ENCODE measurements around the gene APOBEC2.

DNA sequence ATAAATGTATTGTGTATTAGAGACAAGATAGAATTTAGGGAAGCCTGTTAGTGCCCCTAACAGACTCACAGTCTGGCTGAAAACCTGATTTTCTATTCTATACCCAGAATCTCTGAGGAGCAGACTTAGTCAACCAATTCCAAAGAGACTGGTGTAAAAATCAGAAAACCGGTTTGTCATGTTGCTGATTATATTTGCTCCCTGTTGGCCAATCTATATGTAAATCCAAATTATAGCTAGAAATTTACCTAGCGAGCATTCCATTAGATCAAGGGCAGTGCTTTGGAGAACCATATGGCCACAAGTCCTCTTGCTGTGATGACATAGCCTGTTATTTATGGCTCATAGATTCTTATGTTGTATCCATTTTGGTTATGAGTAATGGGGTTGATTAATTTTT is 24.5 kb downstream of the APOBEC2 start:
- TF ChIP-seq, protein P1, sequence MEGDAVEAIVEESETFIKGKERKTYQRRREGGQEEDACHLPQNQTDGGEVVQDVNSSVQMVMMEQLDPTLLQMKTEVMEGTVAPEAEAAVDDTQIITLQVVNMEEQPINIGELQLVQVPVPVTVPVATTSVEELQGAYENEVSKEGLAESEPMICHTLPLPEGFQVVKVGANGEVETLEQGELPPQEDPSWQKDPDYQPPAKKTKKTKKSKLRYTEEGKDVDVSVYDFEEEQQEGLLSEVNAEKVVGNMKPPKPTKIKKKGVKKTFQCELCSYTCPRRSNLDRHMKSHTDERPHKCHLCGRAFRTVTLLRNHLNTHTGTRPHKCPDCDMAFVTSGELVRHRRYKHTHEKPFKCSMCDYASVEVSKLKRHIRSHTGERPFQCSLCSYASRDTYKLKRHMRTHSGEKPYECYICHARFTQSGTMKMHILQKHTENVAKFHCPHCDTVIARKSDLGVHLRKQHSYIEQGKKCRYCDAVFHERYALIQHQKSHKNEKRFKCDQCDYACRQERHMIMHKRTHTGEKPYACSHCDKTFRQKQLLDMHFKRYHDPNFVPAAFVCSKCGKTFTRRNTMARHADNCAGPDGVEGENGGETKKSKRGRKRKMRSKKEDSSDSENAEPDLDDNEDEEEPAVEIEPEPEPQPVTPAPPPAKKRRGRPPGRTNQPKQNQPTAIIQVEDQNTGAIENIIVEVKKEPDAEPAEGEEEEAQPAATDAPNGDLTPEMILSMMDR (IDR thresholded peaks at IDR 0.05) = no peak
- no peak for TF ChIP-seq POLR2A (IDR thresholded peaks at IDR 0.05)

All from lower leg skin (tissue), 3 donors.